HepG2 (cell line): ENCODE results near the gene GLCE. TPM values are rescaled to one million over a fixed set of nuclear protein-coding genes. Genes with fewer than 3 reads are reported as not detected.

Source experiments
- CSRNP1 ChIP-seq: sonication (generic); formaldehyde crosslinking; IDR thresholded peaks from 2 replicates; pipeline ENCODE4 v1.8.1; 2023; ENCODE audit warnings: mild to moderate bottlenecking, missing genetic modification reagents
- ZFX ChIP-seq: sonication (generic); formaldehyde crosslinking; IDR thresholded peaks from 2 replicates; pipeline ENCODE4 v1.4.0; 2020; ENCODE audit warnings: mild to moderate bottlenecking, low read depth, missing genetic modification reagents, moderate library complexity
- ZNF205 ChIP-seq: IDR thresholded peaks from 2 replicates; pipeline ENCODE4 v1.6.1; 2018; ENCODE audit warnings: missing biosample characterization, missing genetic modification reagents
- ZSCAN21 ChIP-seq: sonication (generic); formaldehyde crosslinking; IDR thresholded peaks from 2 replicates; pipeline ENCODE4 v1.8.0; 2022; ENCODE audit warnings: mild to moderate bottlenecking, missing genetic modification reagents, moderate library complexity, borderline replicate concordance
- ZSCAN29 ChIP-seq: sonication (generic); formaldehyde crosslinking; conservative IDR thresholded peaks from 2 replicates; pipeline ENCODE4 v1.4.0; 2020; ENCODE audit warnings: mild to moderate bottlenecking, missing genetic modification reagents
- polyA plus RNA-seq, 8 experiments: library from polyadenylated mRNA; depleted of rRNA in 3 of 8; stranded (reverse) in 7 of 8; unstranded in 1 of 8; fragments of >200 nt; fragmentation: Illumina TruSeq in 4 of 8; extraction: Trizol in 4 of 8; gene quantifications; 2 replicates each; pipeline versions ENCODE4 v1.2.1 to v1.2.3, GENCODE V29; 2011 to 2016; ENCODE audit warnings: low read depth in 4 of 8, missing spikeins in 1 of 8, mixed read lengths in 1 of 8; ENCODE audit not compliant: insufficient read depth in 1 of 8
- total RNA-seq, 5 experiments: library from RNA; depleted of rRNA; stranded (reverse); fragments of >200 nt; fragmentation: Illumina TruSeq; extraction: Trizol; gene quantifications; 2 replicates each; pipeline ENCODE4 v1.2.3, GENCODE V29; 2016; ENCODE audit warnings: low read depth in 1 of 5
- TF ChIP-seq, protein P1 (sequence below): sonication (generic); formaldehyde crosslinking; IDR thresholded peaks from 2 replicates; pipeline ENCODE4 v1.5.1; 2020; ENCODE audit warnings: mild to moderate bottlenecking, missing genetic modification reagents
- TF ChIP-seq, protein P2 (sequence below): sonication (generic); formaldehyde crosslinking; IDR thresholded peaks from 2 replicates; pipeline ENCODE4 v1.5.1; 2020; ENCODE audit warnings: mild to moderate bottlenecking, missing genetic modification reagents, moderate library complexity

GLCE gene
- total and polyA plus RNA-seq, 2 of the 13 experiments (the other 11 are each of a cell fraction or from before 2014, with no cell fraction given): 12.9 to 23.4 TPM

- peak; percentile 49; the same call in 1 of the 2 replicates for TF ChIP-seq ZFX (CRISPR knock-in tag)
- 0 out of 2 replicates have a peak, but pooled peaks have one; percentile 25 for TF ChIP-seq CSRNP1 (CRISPR knock-in tag)
- 0 out of 2 replicates have a peak, but pooled peaks have one; percentile 48 for TF ChIP-seq ZSCAN29 (CRISPR knock-in tag)
- TF ChIP-seq, protein P1, sequence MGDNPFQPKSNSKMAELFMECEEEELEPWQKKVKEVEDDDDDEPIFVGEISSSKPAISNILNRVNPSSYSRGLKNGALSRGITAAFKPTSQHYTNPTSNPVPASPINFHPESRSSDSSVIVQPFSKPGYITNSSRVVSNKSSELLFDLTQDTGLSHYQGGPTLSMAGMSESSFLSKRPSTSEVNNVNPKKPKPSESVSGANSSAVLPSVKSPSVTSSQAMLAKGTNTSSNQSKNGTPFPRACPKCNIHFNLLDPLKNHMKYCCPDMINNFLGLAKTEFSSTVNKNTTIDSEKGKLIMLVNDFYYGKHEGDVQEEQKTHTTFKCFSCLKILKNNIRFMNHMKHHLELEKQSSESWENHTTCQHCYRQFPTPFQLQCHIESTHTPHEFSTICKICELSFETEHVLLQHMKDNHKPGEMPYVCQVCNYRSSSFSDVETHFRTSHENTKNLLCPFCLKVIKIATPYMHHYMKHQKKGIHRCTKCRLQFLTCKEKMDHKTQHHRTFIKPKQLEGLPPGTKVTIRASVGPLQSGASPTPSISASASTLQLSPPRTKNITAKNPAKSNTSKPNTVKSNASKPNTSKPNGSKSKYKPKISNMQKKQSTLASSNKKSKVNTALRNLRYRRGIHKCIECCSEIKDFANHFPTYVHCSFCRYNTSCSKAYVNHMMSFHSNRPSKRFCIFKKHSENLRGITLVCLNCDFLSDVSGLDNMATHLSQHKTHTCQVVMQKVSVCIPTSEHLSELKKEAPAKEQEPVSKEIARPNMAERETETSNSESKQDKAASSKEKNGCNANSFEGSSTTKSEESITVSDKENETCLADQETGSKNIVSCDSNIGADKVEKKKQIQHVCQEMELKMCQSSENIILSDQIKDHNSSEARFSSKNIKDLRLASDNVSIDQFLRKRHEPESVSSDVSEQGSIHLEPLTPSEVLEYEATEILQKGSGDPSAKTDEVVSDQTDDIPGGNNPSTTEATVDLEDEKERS: no peak
- TF ChIP-seq ZSCAN21: no peak
- 0 out of 2 replicates have a peak, but pooled peaks have one; percentile 14 for TF ChIP-seq ZNF205 (CRISPR knock-in tag)
- TF ChIP-seq, protein P2, sequence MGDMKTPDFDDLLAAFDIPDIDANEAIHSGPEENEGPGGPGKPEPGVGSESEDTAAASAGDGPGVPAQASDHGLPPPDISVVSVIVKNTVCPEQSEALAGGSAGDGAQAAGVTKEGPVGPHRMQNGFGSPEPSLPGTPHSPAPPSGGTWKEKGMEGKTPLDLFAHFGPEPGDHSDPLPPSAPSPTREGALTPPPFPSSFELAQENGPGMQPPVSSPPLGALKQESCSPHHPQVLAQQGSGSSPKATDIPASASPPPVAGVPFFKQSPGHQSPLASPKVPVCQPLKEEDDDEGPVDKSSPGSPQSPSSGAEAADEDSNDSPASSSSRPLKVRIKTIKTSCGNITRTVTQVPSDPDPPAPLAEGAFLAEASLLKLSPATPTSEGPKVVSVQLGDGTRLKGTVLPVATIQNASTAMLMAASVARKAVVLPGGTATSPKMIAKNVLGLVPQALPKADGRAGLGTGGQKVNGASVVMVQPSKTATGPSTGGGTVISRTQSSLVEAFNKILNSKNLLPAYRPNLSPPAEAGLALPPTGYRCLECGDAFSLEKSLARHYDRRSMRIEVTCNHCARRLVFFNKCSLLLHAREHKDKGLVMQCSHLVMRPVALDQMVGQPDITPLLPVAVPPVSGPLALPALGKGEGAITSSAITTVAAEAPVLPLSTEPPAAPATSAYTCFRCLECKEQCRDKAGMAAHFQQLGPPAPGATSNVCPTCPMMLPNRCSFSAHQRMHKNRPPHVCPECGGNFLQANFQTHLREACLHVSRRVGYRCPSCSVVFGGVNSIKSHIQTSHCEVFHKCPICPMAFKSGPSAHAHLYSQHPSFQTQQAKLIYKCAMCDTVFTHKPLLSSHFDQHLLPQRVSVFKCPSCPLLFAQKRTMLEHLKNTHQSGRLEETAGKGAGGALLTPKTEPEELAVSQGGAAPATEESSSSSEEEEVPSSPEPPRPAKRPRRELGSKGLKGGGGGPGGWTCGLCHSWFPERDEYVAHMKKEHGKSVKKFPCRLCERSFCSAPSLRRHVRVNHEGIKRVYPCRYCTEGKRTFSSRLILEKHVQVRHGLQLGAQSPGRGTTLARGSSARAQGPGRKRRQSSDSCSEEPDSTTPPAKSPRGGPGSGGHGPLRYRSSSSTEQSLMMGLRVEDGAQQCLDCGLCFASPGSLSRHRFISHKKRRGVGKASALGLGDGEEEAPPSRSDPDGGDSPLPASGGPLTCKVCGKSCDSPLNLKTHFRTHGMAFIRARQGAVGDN (CRISPR knock-in tag): peak; percentile 31; the same call in 1 of the 2 replicates
- TF ChIP-seq, all 625 proteins: peak for 36
These were observed 843 bp downstream of the GLCE start (continued) for GRCh38 chr15:69161079-69161877.
